Bronchial epithelial cell (primary cell): ENCODE measurements around the gene EMSY. TPM values are rescaled to one million over a fixed set of nuclear protein-coding genes. Genes with fewer than 3 reads are reported as not detected.
"Not testable (repeated sequence)": the region's sequence is repeated elsewhere in the genome, so short reads cannot be mapped to it uniquely, and the experiment has no call there.

ENCODE experiments used
- DNase-seq: peaks from one replicate; pipeline ENCODE4 v3.0.0-alpha.2; 2010; ENCODE audit warnings: low read depth
- FAIRE-seq: peaks from 2 replicates; lab custom pipeline; 2011; peaks lifted over from hg19 to GRCh38; lab: Jason Lieb, UNC
- H3K27me3 ChIP-seq: 2 replicates; pipeline ENCODE4 v1.5.1; 2011; ENCODE audit warnings: low read length; ENCODE audit not compliant: control insufficient read depth, insufficient read depth
- H3K36me3 ChIP-seq: 2 replicates; pipeline ENCODE4 v1.5.1; 2011; ENCODE audit warnings: low read length; ENCODE audit not compliant: control insufficient read depth, insufficient read depth
- H3K4me3 ChIP-seq: 2 replicates; pipeline ENCODE4 v1.5.1; 2011; ENCODE audit warnings: mild to moderate bottlenecking, low read depth, low read length, control low read depth
- CTCF ChIP-seq: IDR thresholded peaks from 2 replicates; pipeline ENCODE4 v1.5.1; 2011; ENCODE audit warnings: mild to moderate bottlenecking, moderate library complexity, low read length, control low read depth, inconsistent platforms; ENCODE audit not compliant: insufficient read depth, severe bottlenecking
- total RNA-seq: library from RNA; depleted of rRNA; stranded (reverse); fragments of >200 nt; gene quantifications from 2 replicates; pipeline ENCODE4 v1.2.1, GENCODE V29; 2014

Gene EMSY
- total RNA-seq, 1 donor from 2014 or later, result 6.1 TPM

- no peak for FAIRE-seq
- H3K27me3 ChIP-seq, result no peaks in the 10 kb centered on the region
- no peak for DNase-seq
These were observed 144.7 kb downstream of the EMSY start for GRCh38 chr11:76589477-76589876.

GRCh38 chr11:76589964-76590950 lies 145.4 kb downstream of the EMSY start:
- DNase-seq (no peak), FAIRE-seq (no peak)
- TF ChIP-seq CTCF, result no peak
- no peak overlapping the region for H3K4me3 ChIP-seq
- H3K27me3 ChIP-seq, result no peaks in the 10 kb centered on the region
- H3K36me3 ChIP-seq, result no peaks in the 10 kb centered on the region

More at GRCh38 chr11:76589477-76589876, 144.7 kb downstream of the EMSY start:
- TF ChIP-seq CTCF, result no peak
- no peak overlapping the region for H3K4me3 ChIP-seq
- no peaks in the 10 kb centered on the region for H3K36me3 ChIP-seq

- H3K36me3 ChIP-seq, result no peaks in the 10 kb centered on the region
- no peaks in the 10 kb centered on the region for H3K27me3 ChIP-seq
- TF ChIP-seq CTCF, result no peak
- H3K4me3 ChIP-seq, result no peak overlapping the region
- no peak for FAIRE-seq
- no peak for DNase-seq
These were observed 146.6 kb downstream of the EMSY start for GRCh38 chr11:76591416-76591815.

GRCh38 chr11:76592025-76592914 lies 147.5 kb downstream of the EMSY start:
- DNase-seq (no peak), FAIRE-seq (no peak)
- no peak for TF ChIP-seq CTCF
- H3K27me3 ChIP-seq, result no peaks in the 10 kb centered on the region
- H3K36me3 ChIP-seq, result no peaks in the 10 kb centered on the region
- no peak overlapping the region for H3K4me3 ChIP-seq

GRCh38 chr11:76592961-76593360 lies 148.1 kb downstream of the EMSY start:
- no peak for FAIRE-seq

GRCh38 chr11:76595091-76595490 lies 150.3 kb downstream of the EMSY start:
- not testable (repeated sequence) for FAIRE-seq, H3K36me3 ChIP-seq, DNase-seq, H3K4me3 ChIP-seq, H3K27me3 ChIP-seq

More at GRCh38 chr11:76592961-76593360, 148.1 kb downstream of the EMSY start:
- no peak for DNase-seq
- no peaks in the 10 kb centered on the region for H3K36me3 ChIP-seq
- no peak for TF ChIP-seq CTCF
- no peaks in the 10 kb centered on the region for H3K27me3 ChIP-seq
- H3K4me3 ChIP-seq, result no peak overlapping the region
